ENCODE results near the gene KCNQ5. TPM values are rescaled to one million over a fixed set of nuclear protein-coding genes. Genes with fewer than 3 reads are reported as not detected.

Gene KCNQ5
- polyA plus RNA-seq, 3 donors, result not detected

- no peak overlapping the region for H3K4me2 ChIP-seq (replicated peaks; ENCODE audit: extremely low read depth, low read length, poor library complexity, severe bottlenecking)
- no peaks in the 10 kb centered on the region for H3K79me2 ChIP-seq (ENCODE audit: insufficient read depth, low read length)
- H3K27me3 ChIP-seq (ENCODE audit: control insufficient read depth in 2 of 2, insufficient read depth in 2 of 2, low read length in 2 of 2), result no peaks in the 10 kb centered on the region
- peaks cover 4 to 5% of the 10 kb centered on the region in 2 donors for H3K4me1 ChIP-seq (ENCODE audit: control insufficient read depth in 1 of 2, insufficient read depth in 2 of 2, low read length in 2 of 2)
- peak overlapping the region; percentile 19 for H2AFZ ChIP-seq (ENCODE audit: insufficient read depth, low read depth, low read length, poor library complexity, severe bottlenecking)
- H3K36me3 ChIP-seq (replicated peaks in 1 of 2; ENCODE audit: control insufficient read depth in 1 of 2, insufficient read depth in 2 of 2, low read length in 2 of 2), result no peaks in the 10 kb centered on the region
- Mint-ChIP-seq H3K9me3 (peaks cover 0 to 8% (median 3%) of the 10 kb centered on the region in 7 donors), H3K36me3 (peaks cover 0 to 5% of the 10 kb centered on the region in 2 donors), H3K4me3 (no peak overlapping the region), H3K4me1 (peaks cover 11% of the 10 kb centered on the region), H3K27ac (no peak overlapping the region), H3K27me3 (ENCODE audit: low read depth in 3 of 3) (no peaks in the 10 kb centered on the region)
- H3K9ac ChIP-seq (ENCODE audit: insufficient read depth, low read length, poor library complexity, severe bottlenecking), result no peak overlapping the region
- no peak for TF ChIP-seq CTCF (IDR thresholded peaks at IDR 0.05)
- H3K4me3 ChIP-seq (replicated peaks in 1 of 3; ENCODE audit: low read depth in 2 of 3, low read length in 3 of 3), result no peak overlapping the region
- intact Hi-C loops (cut with micrococcal nuclease), result no loop called here
- H4K20me1 ChIP-seq (ENCODE audit: insufficient read depth, low read length), result no peaks in the 10 kb centered on the region
- H3K9me3 ChIP-seq (replicated peaks in 1 of 2; ENCODE audit: control insufficient read depth in 1 of 2, insufficient read depth in 1 of 2, low read length in 2 of 2), result no peaks in the 10 kb centered on the region
- DNase-seq, result no peak
- no CpG with 5 or more reads among the region's 2 CpGs for WGBS (ENCODE audit: insufficient coverage)
- peak overlapping the region in 1 of 2 donors; percentile 22 for H3K27ac ChIP-seq (ENCODE audit: low read depth in 1 of 2, low read length in 2 of 2)
Observed at GRCh38 chr6:72824833-72825232, 203.0 kb downstream of the KCNQ5 start.

GRCh38 chr6:72825315-72825911 lies 203.5 kb downstream of the KCNQ5 start:
- Mint-ChIP-seq H3K4me3 (no peak overlapping the region), H3K36me3 (peaks cover 0 to 5% of the 10 kb centered on the region in 2 donors), H3K27ac (no peak overlapping the region), H3K4me1 (peaks cover 11% of the 10 kb centered on the region), H3K9me3 (peaks cover under 1 to 8% (median 3%) of the 10 kb centered on the region in 7 donors), H3K27me3 (ENCODE audit: low read depth in 3 of 3) (no peaks in the 10 kb centered on the region)
- Histone ChIP-seq H3K9me3 (replicated peaks in 1 of 2; ENCODE audit: control insufficient read depth in 1 of 2, insufficient read depth in 1 of 2, low read length in 2 of 2) (no peaks in the 10 kb centered on the region), H3K27ac (ENCODE audit: low read depth in 1 of 2, low read length in 2 of 2) (peak overlapping the region in 1 of 2 donors; percentile 22), H3K4me3 (replicated peaks in 1 of 3; ENCODE audit: low read depth in 2 of 3, low read length in 3 of 3) (no peak overlapping the region), H3K9ac (ENCODE audit: insufficient read depth, low read length, poor library complexity, severe bottlenecking) (no peak overlapping the region), H3K79me2 (ENCODE audit: insufficient read depth, low read length) (no peaks in the 10 kb centered on the region), H2AFZ (ENCODE audit: insufficient read depth, low read depth, low read length, poor library complexity, severe bottlenecking) (peak overlapping the region; percentile 5), H4K20me1 (ENCODE audit: insufficient read depth, low read length) (no peaks in the 10 kb centered on the region), H3K4me2 (replicated peaks; ENCODE audit: extremely low read depth, low read length, poor library complexity, severe bottlenecking) (no peak overlapping the region), H3K36me3 (replicated peaks in 1 of 2; ENCODE audit: control insufficient read depth in 1 of 2, insufficient read depth in 2 of 2, low read length in 2 of 2) (no peaks in the 10 kb centered on the region), H3K4me1 (ENCODE audit: control insufficient read depth in 1 of 2, insufficient read depth in 2 of 2, low read length in 2 of 2) (peaks cover 0 to 2% of the 10 kb centered on the region in 2 donors), H3K27me3 (ENCODE audit: control insufficient read depth in 2 of 2, insufficient read depth in 2 of 2, low read length in 2 of 2) (no peaks in the 10 kb centered on the region)
- intact Hi-C loops (cut with micrococcal nuclease), result no loop called here
- TF ChIP-seq CTCF (IDR thresholded peaks at IDR 0.05), result no peak
- peak in 2 of 3 donors; percentile 1 to 22 for DNase-seq

Measured in CD14-positive monocyte (primary cell).